ENCODE measurements around the gene FOXS1.

FOXS1 gene

GRCh38 chr20:31813611-31814010 is 31.8 kb downstream of the FOXS1 start:
- TF ChIP-seq ZNF274 (IDR thresholded peaks at IDR 0.05; ENCODE audit: low read depth, low read length) = no peak
- H3K4me3 ChIP-seq (ENCODE audit: low read length) = no peak overlapping the region

DNA sequence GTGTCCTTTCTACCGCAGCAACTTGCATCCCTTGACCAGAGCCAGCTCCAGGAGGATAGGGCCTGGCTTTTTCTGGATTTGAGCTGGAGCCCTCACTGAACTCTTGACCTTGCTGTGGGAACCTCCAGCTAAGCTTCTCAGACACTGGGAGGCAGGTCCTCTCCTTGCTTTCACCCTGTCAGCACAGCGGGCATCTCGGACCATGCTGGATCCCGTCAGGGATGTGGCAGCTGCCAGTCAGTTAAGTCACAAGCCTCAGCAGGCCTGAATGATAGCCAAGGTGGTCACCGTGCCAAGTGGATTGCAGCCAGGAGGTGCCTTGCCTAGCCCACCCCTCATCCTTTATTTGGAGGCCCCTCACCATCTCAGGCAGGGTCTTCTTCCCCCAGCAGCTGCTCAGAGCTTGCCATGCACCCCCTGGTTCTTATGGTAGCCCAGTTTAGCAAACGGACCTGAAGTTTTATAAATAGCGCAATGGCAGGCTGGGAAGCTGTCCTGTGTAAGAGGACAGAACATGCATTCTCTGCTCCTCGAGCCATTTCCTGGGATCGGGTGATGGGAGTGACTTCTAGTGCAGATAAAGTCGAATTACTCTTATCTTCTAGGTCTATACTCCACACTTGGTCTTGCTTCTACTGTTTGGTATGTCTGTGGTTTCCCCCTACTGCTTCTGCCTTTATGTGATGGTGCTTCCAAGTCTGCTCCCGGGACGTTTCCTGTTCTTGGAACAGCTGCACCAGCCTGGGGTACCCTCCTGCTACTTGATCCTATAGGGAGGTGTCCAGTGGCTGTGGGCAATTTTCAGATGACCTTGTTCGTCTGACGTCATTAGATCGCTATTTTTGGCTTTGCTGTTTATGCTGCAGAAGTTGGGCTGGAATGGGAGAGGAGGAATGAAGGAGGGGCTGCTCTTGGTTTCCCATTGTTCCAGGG is 33.3 kb downstream of the FOXS1 start:
- no peak overlapping the region for H3K4me3 ChIP-seq (ENCODE audit: low read length)
- TF ChIP-seq ZNF274 (IDR thresholded peaks at IDR 0.05; ENCODE audit: low read depth, low read length) = no peak

DNA sequence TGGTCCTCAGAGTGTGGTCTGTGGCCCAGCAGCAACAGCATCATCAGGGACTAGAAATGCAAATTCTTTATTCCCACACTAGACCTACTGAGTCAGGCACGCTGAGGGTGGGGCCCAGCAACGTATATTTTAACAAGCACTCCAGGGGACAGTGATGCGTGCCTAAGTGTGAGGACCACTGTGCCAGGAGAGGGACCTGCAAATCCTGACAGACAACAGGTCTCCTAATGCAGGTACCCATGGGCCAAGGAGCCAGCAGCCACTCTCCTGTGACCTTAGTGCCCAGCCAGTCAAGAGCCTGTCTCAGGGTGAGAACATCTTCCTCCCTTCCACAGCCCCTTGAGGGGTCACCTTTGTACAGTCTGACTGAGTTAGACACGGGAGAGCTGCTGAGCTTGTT is 34.2 kb downstream of the FOXS1 start:
- no peak overlapping the region for H3K4me3 ChIP-seq (ENCODE audit: low read length)
- no peak for TF ChIP-seq ZNF274 (IDR thresholded peaks at IDR 0.05; ENCODE audit: low read depth, low read length)

DNA sequence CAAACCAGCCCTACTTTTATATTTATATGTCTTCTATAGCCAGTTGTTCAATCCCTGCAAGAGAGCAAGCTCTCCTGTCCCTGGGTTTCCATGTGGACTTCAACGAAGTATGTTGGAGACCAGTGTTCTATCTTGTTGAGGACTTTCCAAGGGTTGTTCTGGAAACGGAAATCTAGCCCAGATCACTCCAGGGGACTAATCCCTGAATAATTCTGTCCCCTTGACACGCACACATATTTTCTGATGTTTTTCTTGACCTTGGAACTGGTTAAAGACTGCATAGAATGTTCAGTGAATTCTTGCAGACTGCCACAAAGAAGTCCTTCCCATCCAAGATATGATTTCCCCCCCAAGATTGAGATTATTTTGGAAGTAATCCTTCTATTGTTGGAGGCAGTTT is 35.7 kb downstream of the FOXS1 start:
- TF ChIP-seq ZNF274 (IDR thresholded peaks at IDR 0.05; ENCODE audit: low read depth, low read length) = no peak

GRCh38 chr20:31808481-31808880 is 36.9 kb downstream of the FOXS1 start:
- no peak overlapping the region for H3K4me3 ChIP-seq (ENCODE audit: low read length)
- TF ChIP-seq ZNF274 (IDR thresholded peaks at IDR 0.05; ENCODE audit: low read depth, low read length) = no peak

More for the DNA sequence above, 35.7 kb downstream of the FOXS1 start:
- H3K4me3 ChIP-seq (ENCODE audit: low read length) = no peak overlapping the region

- TF ChIP-seq ZNF274 (IDR thresholded peaks at IDR 0.05; ENCODE audit: low read depth, low read length) = no peak
- H3K4me3 ChIP-seq (ENCODE audit: low read length) = no peak overlapping the region
Observed at GRCh38 chr20:31806564-31807355, 38.6 kb downstream of the FOXS1 start.

- TF ChIP-seq ZNF274 (IDR thresholded peaks at IDR 0.05; ENCODE audit: low read depth, low read length) = no peak
- no peak overlapping the region for H3K4me3 ChIP-seq (ENCODE audit: low read length)
Observed at GRCh38 chr20:31803552-31804291, 41.7 kb downstream of the FOXS1 start.

DNA sequence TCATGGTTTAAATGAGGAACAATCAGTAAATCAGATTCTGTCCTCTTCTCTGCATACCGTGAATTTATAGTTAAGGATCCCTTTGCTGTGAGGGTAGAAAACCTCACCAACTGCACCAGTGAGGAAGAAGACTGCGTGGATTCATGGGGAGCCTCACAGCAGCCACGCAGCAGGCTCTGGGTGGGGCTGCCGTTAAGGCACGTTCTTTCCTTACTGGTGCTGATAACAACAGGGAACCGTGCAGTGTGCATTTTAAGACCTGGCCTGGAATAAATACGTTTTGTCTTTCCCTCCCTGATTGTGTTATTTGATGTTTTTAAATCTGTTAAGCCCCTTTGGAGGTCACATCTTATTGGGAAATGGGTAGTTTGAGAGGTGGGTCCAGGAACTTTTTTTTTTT is 43.9 kb downstream of the FOXS1 start:
- TF ChIP-seq ZNF274 (IDR thresholded peaks at IDR 0.05; ENCODE audit: low read depth, low read length) = no peak
- no peak overlapping the region for H3K4me3 ChIP-seq (ENCODE audit: low read length)

GRCh38 chr20:31797364-31797763 is 48.0 kb downstream of the FOXS1 start:
- no peak overlapping the region for H3K4me3 ChIP-seq (ENCODE audit: low read length)
- no peak for TF ChIP-seq ZNF274 (IDR thresholded peaks at IDR 0.05; ENCODE audit: low read depth, low read length)
